ENCODE measurements around the gene LRRIQ3. TPM values are rescaled to one million over a fixed set of nuclear protein-coding genes. Genes with fewer than 3 reads are reported as not detected.
A peak's percentile ranks its signal among the peaks of the same experiment; 100 is the strongest.

Gene LRRIQ3
- total RNA-seq: 0.59 and 0.72 TPM in 2 replicates

- no peak for TF ChIP-seq CTCF (IDR thresholded peaks at IDR 0.05; ENCODE audit: extremely low read depth, low read depth, low read length)
- peak within 1 kb of the TSS; percentile 71 for H3K27ac ChIP-seq (ENCODE audit: low read depth, low read length)
- H3K4me1 ChIP-seq (ENCODE audit: insufficient read depth, low read length): peaks cover 5% of the 10 kb centered on the region
- no peaks in the 10 kb centered on the region for H4K20me1 ChIP-seq (ENCODE audit: insufficient read depth, low read length)
- DNase-seq (ENCODE audit: insufficient read length, low spot score, missing footprints): peak; percentile 95
- H3K79me2 ChIP-seq (ENCODE audit: insufficient read depth, low read length): peaks cover 9% of the 10 kb centered on the region
- H3K4me3 ChIP-seq (ENCODE audit: insufficient read depth, low read length): peak within 1 kb of the TSS; percentile 85
- peak within 1 kb of the TSS; percentile 82 for H3K4me2 ChIP-seq (ENCODE audit: insufficient read depth, low read length)
- H3K27me3 ChIP-seq (ENCODE audit: insufficient read depth, low read length): no peaks in the 10 kb centered on the region
- H3K36me3 ChIP-seq (ENCODE audit: insufficient read depth, low read length): no peaks in the 10 kb centered on the region
- H2AFZ ChIP-seq (ENCODE audit: low read length): peak within 1 kb of the TSS; percentile 99
- no peaks in the 10 kb centered on the region for H3K9me3 ChIP-seq (ENCODE audit: low read depth, low read length)
These were observed at the start of gene LRRIQ3, which contains the start of gene FPGT for GRCh38 chr1:74197657-74198552. Gene LRRIQ3, minus strand, starts transcription at chr1:74198176. Its CDS starts 14,492 bp downstream, at chr1:74183684. Gene FPGT, plus strand, starts transcription at chr1:74198242. Its CDS starts 37 bp downstream, at chr1:74198279.

GRCh38 chr1:74246315-74246714 lies 48.3 kb upstream of the LRRIQ3 start:
- H3K4me1 ChIP-seq (ENCODE audit: insufficient read depth, low read length): no peaks in the 10 kb centered on the region
- no peak for TF ChIP-seq CTCF (IDR thresholded peaks at IDR 0.05; ENCODE audit: extremely low read depth, low read depth, low read length)
- no peaks in the 10 kb centered on the region for H3K79me2 ChIP-seq (ENCODE audit: insufficient read depth, low read length)
- H2AFZ ChIP-seq (ENCODE audit: low read length): no peak overlapping the region
- H3K27me3 ChIP-seq (ENCODE audit: insufficient read depth, low read length): no peaks in the 10 kb centered on the region
- no peaks in the 10 kb centered on the region for H4K20me1 ChIP-seq (ENCODE audit: insufficient read depth, low read length)
- H3K4me3 ChIP-seq (ENCODE audit: insufficient read depth, low read length): no peak overlapping the region
- DNase-seq (ENCODE audit: insufficient read length, low spot score, missing footprints): no peak
- no peak overlapping the region for H3K4me2 ChIP-seq (ENCODE audit: insufficient read depth, low read length)
- H3K9me3 ChIP-seq (ENCODE audit: low read depth, low read length): no peaks in the 10 kb centered on the region
- H3K27ac ChIP-seq (ENCODE audit: low read depth, low read length): no peak overlapping the region
- H3K36me3 ChIP-seq (ENCODE audit: insufficient read depth, low read length): no peaks in the 10 kb centered on the region

GRCh38 chr1:74245168-74245772 lies 47.3 kb upstream of the LRRIQ3 start:
- H3K36me3 ChIP-seq (ENCODE audit: insufficient read depth, low read length): no peaks in the 10 kb centered on the region
- no peaks in the 10 kb centered on the region for H3K9me3 ChIP-seq (ENCODE audit: low read depth, low read length)
- no peak overlapping the region for H3K4me3 ChIP-seq (ENCODE audit: insufficient read depth, low read length)
- no peak overlapping the region for H3K27ac ChIP-seq (ENCODE audit: low read depth, low read length)
- DNase-seq (ENCODE audit: insufficient read length, low spot score, missing footprints): peak; percentile 38
- no peak overlapping the region for H2AFZ ChIP-seq (ENCODE audit: low read length)
- no peak for TF ChIP-seq CTCF (IDR thresholded peaks at IDR 0.05; ENCODE audit: extremely low read depth, low read depth, low read length)
- no peaks in the 10 kb centered on the region for H4K20me1 ChIP-seq (ENCODE audit: insufficient read depth, low read length)
- H3K27me3 ChIP-seq (ENCODE audit: insufficient read depth, low read length): no peaks in the 10 kb centered on the region
- H3K4me2 ChIP-seq (ENCODE audit: insufficient read depth, low read length): no peak overlapping the region
- H3K79me2 ChIP-seq (ENCODE audit: insufficient read depth, low read length): no peaks in the 10 kb centered on the region
- no peaks in the 10 kb centered on the region for H3K4me1 ChIP-seq (ENCODE audit: insufficient read depth, low read length)

- H3K4me1 ChIP-seq (ENCODE audit: insufficient read depth, low read length): no peaks in the 10 kb centered on the region
- H3K79me2 ChIP-seq (ENCODE audit: insufficient read depth, low read length): no peaks in the 10 kb centered on the region
- no peak overlapping the region for H3K4me3 ChIP-seq (ENCODE audit: insufficient read depth, low read length)
- no peaks in the 10 kb centered on the region for H4K20me1 ChIP-seq (ENCODE audit: insufficient read depth, low read length)
- H3K9me3 ChIP-seq (ENCODE audit: low read depth, low read length): no peaks in the 10 kb centered on the region
- H3K27ac ChIP-seq (ENCODE audit: low read depth, low read length): no peak overlapping the region
- H3K4me2 ChIP-seq (ENCODE audit: insufficient read depth, low read length): no peak overlapping the region
- TF ChIP-seq CTCF (IDR thresholded peaks at IDR 0.05; ENCODE audit: extremely low read depth, low read depth, low read length): no peak
- no peak overlapping the region for H2AFZ ChIP-seq (ENCODE audit: low read length)
- DNase-seq (ENCODE audit: insufficient read length, low spot score, missing footprints): no peak
- no peaks in the 10 kb centered on the region for H3K36me3 ChIP-seq (ENCODE audit: insufficient read depth, low read length)
- H3K27me3 ChIP-seq (ENCODE audit: insufficient read depth, low read length): no peaks in the 10 kb centered on the region
These were observed 39.8 kb upstream of the LRRIQ3 start for GRCh38 chr1:74237787-74238186.
